Uterus (tissue), 2 donors: Measurements from ENCODE around the gene NUP133.

ENCODE experiments used
- CTCF ChIP-seq, 4 experiments: fragments of 200-600 bp in 2 of 4; fragments of 450-650 bp in 2 of 4; sonication (generic) in 2 of 4; IDR thresholded peaks; one replicate each; pipeline ENCODE4 v1.5.1; 2016 to 2019; ENCODE audit warnings: antibody characterized with exemption in 4 of 4, mild to moderate bottlenecking in 2 of 4, moderate library complexity in 1 of 4
- POLR2A ChIP-seq, 2 donors: fragments of 450-650 bp; IDR thresholded peaks; one replicate each; pipeline ENCODE4 v1.6.1; 2016; ENCODE audit warnings: antibody characterized with exemption in 2 of 2, mild to moderate bottlenecking in 1 of 2, moderate library complexity in 1 of 2

GRCh38 chr1:229406798-229407197, 101.3 kb downstream of the NUP133 start:
- TF ChIP-seq CTCF (IDR thresholded peaks at IDR 0.05) (no peak), POLR2A (IDR thresholded peaks at IDR 0.05) (no peak)
